ELR (cell line): ENCODE measurements around the gene GDPD5.
"Not testable (repeated sequence)": the region's sequence is repeated elsewhere in the genome, so short reads cannot be mapped to it uniquely, and the experiment has no call there.

Experiments
- DNase-seq: peaks from one replicate; pipeline ENCODE4 v3.0.0-alpha.2; 2015; ENCODE audit warnings: low read depth

The GDPD5 gene

GRCh38 chr11:75428989-75429640 lies 96.6 kb downstream of the GDPD5 start:
- DNase-seq, result no peak

GRCh38 chr11:75428281-75428724 lies 97.4 kb downstream of the GDPD5 start:
- DNase-seq, result peak; percentile 64

- DNase-seq, result no peak
Observed at GRCh38 chr11:75427181-75427580, 98.6 kb downstream of the GDPD5 start.

DNA sequence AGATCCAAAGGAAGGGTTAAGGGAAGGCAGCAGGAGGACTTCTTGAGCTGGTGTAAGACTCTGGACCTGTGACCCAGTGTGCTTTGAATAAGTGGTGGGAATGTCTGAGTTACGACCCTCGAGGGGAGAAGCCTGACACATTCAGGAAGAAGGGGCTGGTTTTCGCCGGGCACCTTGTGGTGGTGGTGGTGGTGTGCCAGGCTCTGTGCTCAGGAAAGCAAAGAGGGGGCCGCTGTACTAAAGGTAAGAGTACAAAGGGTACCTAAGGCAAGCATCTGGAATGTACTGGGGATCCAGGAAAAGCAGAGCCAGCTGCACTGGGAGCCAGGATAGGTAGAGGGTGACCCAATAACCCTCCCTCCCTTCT lies 99.0 kb downstream of the GDPD5 start:
- no peak for DNase-seq

- peak; percentile 21 for DNase-seq
Observed at GRCh38 chr11:75425422-75425821, 100.3 kb downstream of the GDPD5 start.

DNA sequence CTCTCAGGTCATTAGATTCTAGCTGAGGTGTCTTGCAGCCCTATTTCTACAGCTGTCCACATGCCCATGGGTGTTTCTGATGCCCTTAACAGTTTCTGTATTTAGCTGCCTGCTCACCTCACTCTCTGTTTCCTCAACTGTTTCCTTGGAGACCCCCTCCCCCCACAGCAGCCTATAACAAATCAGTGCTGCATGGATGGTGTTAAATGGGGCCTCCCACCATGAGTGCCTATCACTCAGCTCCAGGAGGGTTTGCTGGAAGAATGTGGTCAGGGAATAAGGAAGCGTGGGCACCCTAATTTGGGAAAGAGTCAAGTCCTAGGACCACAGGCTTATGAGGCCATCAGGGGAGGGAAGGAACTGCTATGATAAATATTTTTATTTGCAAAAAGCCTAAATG lies 101.3 kb downstream of the GDPD5 start:
- DNase-seq, result no peak

DNA sequence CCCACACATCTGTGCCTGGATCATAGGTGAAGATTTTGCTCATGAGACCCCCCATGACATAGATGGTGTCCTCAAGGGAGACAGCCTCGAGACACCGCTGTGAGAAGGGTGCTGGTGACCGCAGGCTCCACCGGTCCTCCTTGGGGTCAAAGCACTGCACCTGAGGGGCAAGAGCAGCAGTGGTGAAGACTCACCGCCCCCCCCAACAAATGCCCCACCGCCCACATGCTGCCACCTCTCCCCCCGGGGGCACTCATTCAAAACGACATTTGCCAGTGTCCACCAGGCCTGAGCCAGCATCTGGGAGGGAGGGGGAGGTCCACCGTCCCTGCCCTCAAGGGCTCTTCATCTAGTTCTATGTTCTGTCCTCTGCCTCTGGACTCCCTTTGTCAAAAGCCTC lies 102.0 kb downstream of the GDPD5 start:
- no peak for DNase-seq

GRCh38 chr11:75422248-75423231 lies 103.2 kb downstream of the GDPD5 start:
- no peak for DNase-seq

GRCh38 chr11:75421902-75422247 lies 103.9 kb downstream of the GDPD5 start:
- DNase-seq, result no peak

GRCh38 chr11:75421035-75421602 lies 104.6 kb downstream of the GDPD5 start:
- no peak for DNase-seq

DNA sequence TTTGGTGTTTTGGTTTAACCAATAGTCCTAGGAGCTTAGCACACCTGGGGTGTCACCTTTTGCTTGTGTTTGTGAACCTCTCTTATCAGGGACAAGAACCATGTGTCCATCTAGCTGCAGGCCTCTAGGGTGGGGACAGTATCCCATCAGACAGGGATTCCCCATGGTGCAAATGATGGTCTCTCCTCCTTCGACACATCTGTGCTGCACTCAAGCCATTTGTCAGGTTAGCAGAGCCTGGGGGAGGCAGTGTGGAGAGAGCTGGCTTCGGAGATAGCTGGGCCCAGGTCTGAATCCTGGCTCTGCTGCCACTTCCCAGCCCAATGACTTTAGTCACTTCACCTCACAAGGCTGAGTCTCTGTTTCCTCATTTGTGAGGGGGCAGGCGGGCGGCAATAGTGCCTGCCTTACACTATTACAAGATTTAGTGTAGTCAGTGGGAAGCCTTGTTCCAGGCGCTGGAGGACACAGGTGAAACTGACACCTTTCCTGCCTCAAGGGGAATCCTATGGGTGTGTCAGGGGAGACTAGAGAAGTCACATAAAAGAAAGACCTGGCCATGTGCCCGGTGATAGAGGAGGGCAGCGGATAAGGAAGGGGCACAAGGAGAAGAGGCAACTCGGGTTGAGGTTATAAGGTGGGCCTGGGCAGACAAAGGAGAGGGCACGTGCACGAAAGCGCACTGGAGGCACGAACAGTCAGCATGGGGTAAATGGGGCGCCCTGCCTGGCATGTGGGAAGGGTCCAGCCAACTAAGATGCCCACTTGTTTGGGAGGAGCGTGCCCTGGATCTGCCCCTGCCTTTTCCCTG lies 105.3 kb downstream of the GDPD5 start:
- DNase-seq, result no peak

DNA sequence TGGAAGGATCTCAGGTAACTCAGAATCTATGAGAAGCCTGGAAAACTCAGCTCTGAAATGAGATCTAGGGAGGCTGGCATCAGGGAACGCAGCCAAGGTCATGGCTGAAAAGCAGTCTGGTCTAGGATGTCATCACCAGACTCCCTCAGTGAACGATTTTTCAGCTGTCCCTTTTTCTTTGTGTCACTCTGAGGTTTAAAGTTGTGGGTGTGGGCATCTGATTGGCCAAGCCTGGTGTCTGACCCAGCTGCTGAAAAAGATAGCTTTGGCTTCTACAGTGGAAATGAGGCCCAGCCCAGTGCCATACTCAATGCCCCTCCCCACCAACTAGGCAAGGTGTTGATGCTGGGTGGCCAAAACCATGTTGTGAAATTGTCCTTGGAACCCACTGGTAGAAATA lies 111.9 kb downstream of the GDPD5 start:
- no peak for DNase-seq

- not testable (repeated sequence) for DNase-seq
Observed at GRCh38 chr11:75413146-75413545, 112.6 kb downstream of the GDPD5 start.

DNA sequence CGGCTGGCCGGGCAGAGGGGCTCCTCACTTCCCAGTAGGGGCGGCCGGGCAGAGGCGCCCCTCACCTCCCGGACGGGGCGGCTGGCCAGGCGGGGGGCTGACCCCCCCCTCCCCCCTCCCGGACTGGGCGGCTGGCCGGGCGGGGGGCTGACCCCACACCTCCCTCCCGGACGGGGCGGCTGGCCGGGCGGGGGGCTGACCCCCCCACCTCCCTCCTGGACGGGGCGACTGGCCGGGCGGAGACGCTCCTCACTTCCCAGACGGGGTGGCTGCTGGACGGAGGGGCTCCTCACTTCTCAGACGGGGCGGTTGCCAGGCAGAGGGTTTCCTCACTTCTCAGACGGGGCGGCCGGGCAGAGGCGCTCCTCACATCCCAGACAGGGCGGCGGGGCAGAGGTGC lies 115.8 kb downstream of the GDPD5 start:
- DNase-seq, result not testable (repeated sequence)

- no peak for DNase-seq
Observed at GRCh38 chr11:75408957-75409219, 116.9 kb downstream of the GDPD5 start.

DNA sequence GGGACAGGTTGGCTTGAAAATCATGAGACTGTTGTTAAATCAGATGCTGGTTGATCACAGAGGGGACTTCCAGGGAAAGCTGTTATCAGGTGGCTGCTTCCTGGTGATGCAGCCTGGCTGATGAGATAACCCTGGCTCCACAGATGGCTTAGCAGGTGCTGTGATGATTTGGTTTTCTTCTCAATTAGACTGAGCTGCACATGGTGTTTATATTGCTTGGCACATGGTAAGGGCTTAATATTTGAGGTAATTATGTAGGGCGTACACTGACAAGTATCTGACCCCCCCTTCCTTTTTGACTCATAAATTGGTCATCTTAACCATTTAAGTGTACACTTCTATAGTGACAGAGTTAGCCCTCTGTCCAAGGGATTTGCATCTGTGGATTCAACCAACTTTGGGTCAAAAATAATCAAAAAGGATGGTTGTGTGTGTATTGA lies 119.4 kb downstream of the GDPD5 start:
- peak; percentile 71 for DNase-seq

- peak; percentile 53 for DNase-seq
Observed at GRCh38 chr11:75403983-75404658, 121.6 kb downstream of the GDPD5 start.

- DNase-seq, result no peak
Observed at GRCh38 chr11:75403037-75403436, 122.7 kb downstream of the GDPD5 start.

- no peak for DNase-seq
Observed at GRCh38 chr11:75402002-75402773, 123.6 kb downstream of the GDPD5 start.

- peak; percentile 45 for DNase-seq
Observed at GRCh38 chr11:75400146-75400865, 125.4 kb downstream of the GDPD5 start.
